ENCODE data around the gene RPS6KB2. TPM values are rescaled to one million over a fixed set of nuclear protein-coding genes. Genes with fewer than 3 reads are reported as not detected.

Gene RPS6KB2
- total RNA-seq, 1 experiment from 2014 or later: 54.0 TPM

DNA sequence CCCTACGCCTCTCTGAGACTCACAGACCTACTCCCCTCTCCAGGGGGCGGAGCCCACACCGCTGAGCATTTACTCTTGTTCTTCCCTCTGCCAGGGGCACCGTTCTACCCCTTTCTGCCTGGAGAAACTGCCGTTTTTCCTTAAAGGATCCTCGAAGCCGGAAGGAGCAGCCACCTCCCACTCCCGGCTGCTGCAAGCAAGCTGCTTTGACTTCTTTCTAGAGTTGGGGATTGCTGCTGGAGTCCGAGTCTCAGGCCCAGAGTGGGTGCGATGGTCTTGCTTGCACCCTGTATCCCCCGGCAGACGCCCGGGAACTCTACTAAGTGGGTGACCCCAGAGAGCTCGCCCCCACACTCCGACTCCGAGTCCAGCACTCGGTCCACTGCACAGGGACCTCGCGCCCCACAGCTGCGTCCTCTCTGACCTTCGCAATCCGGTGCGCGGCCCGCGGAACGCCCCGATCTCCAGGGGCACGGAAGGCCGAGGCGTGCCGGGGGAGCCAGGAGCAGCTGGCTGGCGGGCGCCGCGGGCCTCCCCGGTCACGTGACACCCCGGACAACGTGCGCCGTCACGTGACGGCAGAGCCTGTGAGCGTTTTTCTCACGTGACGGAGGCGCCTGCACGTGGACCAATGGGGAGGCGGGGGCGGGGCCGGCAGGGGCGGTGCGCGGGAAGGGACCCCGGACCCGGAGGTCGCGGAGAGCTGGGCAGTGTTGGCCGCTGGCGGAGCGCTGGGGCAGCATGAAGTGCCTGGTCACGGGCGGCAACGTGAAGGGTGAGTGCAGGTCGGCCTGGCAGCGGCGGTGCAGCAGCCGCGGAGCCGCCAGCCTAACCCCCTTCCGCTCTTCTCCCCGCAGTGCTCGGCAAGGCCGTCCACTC, 36.8 kb upstream of the RPS6KB2 start, which contains the start of gene RAD9A:
RAD9A (plus strand) TSS at position 683 of the 879 bp plus-strand sequence; CDS start at position 742, 59 bp downstream.
- Histone ChIP-seq H4K20me1 (ENCODE audit: insufficient read depth) (no peaks in the 10 kb centered on the region; the same call in 1 of the 2 replicates), H2AFZ (peak within 1 kb of the TSS; percentile 91), H3K9me2 (ENCODE audit: insufficient read depth) (no peaks in the 10 kb centered on the region), H3K4me3 (peak within 1 kb of the TSS; percentile 89), H3K9me3 (ENCODE audit: insufficient read depth, low read depth) (no peaks in the 10 kb centered on the region), H3K27ac (peak within 1 kb of the TSS; percentile 54), H3K4me2 (peak within 1 kb of the TSS; percentile 96), H3K36me3 (ENCODE audit: low read depth) (no peaks in the 10 kb centered on the region), H3K79me2 (ENCODE audit: low read depth) (peaks cover 21% of the 10 kb centered on the region), H3K27me3 (ENCODE audit: insufficient read depth, low read depth) (no peaks in the 10 kb centered on the region), H3F3A (ENCODE audit: insufficient read depth, low read depth) (peaks cover 31% of the 10 kb centered on the region), H3K4me1 (replicated peaks; ENCODE audit: insufficient read depth) (peaks cover 12% of the 10 kb centered on the region; the same call in 1 of the 2 replicates)
- DNase-seq: peak; percentile 82 to 94
- BruUV-seq (replicated peaks): TSS peak; percentile 40
- CTCF ChIA-PET: interaction anchor here (0.7 to 1.4 kb wide), 2 partner anchors 34 to 46 kb away, joined by 3 to 28 read pairs; no protein-coding TSS in a partner anchor
- TF ChIP-seq EZH2 (IDR thresholded peaks at IDR 0.05; ENCODE audit: low read depth): no peak
- no peak for TF ChIP-seq CTCF (conservative IDR thresholded peaks at IDR 0.05)
- intact Hi-C loops (cut with micrococcal nuclease; ENCODE audit: unreplicated experiment): loop anchor here (2.0 kb wide), 1 partner anchor 77 kb away; the partner anchor contains the start of gene TMEM134
- POLR2A ChIA-PET (ENCODE audit: unreplicated experiment): interaction anchor here (0.5 to 1.0 kb wide), 10 partner anchors 10 to 775 kb away, joined by 3 to 26 read pairs (median 4); partner anchors contain the start of genes CLCF1, PPP1CA and RBM14

DNA sequence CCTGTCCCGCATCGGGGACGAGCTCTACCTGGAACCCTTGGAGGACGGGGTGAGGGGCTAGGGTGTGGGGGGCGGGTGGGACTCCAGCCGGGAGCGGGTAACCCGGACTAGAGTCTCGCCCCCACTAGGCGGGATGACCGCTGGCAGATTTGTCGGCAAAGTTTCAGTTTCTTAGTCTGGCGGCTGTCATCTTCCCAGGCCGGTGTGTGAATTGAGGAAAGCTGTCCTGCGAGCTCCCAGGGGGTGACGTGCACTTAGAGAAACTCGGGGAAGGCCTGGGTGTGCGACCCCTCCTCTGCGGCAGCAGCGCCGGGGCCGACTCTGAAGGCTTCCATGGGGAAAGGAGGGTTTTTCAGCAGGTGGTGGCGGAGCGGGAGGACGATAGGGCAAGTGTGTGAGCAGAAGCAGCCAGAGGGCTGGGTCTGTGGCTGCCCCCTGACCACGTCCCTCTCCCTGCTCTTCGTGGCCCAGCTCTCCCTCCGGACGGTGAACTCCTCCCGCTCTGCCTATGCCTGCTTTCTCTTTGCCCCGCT, 36.0 kb upstream of the RPS6KB2 start:
- peak overlapping the region; percentile 89 for H3K4me3 ChIP-seq
- peak in 1 of 2 experiments; percentile 43 for DNase-seq
- intact Hi-C loops (cut with micrococcal nuclease; ENCODE audit: unreplicated experiment): no loop called here
- peak overlapping the region; percentile 96 for H3K4me2 ChIP-seq
- BruUV-seq (replicated peaks): no TSS peak
- TF ChIP-seq CTCF (conservative IDR thresholded peaks at IDR 0.05) (no peak), EZH2 (IDR thresholded peaks at IDR 0.05; ENCODE audit: low read depth) (no peak)
- ChIA-PET CTCF (interaction anchor here (0.6 to 1.4 kb wide), 3 partner anchors 10 to 46 kb away, joined by 3 to 28 read pairs (median 5); partner anchors contain the start of gene PPP1CA), POLR2A (ENCODE audit: unreplicated experiment) (interaction anchor here (0.5 to 1.0 kb wide), 8 partner anchors 10 to 776 kb away, joined by 3 to 26 read pairs (median 4); partner anchors contain the start of genes PPP1CA and RBM14)
- H3K27ac ChIP-seq: no peak overlapping the region
- H3K27me3 ChIP-seq (ENCODE audit: insufficient read depth, low read depth): no peaks in the 10 kb centered on the region
- H3F3A ChIP-seq (ENCODE audit: insufficient read depth, low read depth): peaks cover 31% of the 10 kb centered on the region
- peak overlapping the region; percentile 91 for H2AFZ ChIP-seq
- H4K20me1 ChIP-seq (ENCODE audit: insufficient read depth): no peaks in the 10 kb centered on the region; the same call in 1 of the 2 replicates
- no peaks in the 10 kb centered on the region for H3K36me3 ChIP-seq (ENCODE audit: low read depth)
- no peaks in the 10 kb centered on the region for H3K9me2 ChIP-seq (ENCODE audit: insufficient read depth)
- no peaks in the 10 kb centered on the region for H3K9me3 ChIP-seq (ENCODE audit: insufficient read depth, low read depth)
- peaks cover 21% of the 10 kb centered on the region for H3K79me2 ChIP-seq (ENCODE audit: low read depth)
- H3K4me1 ChIP-seq (replicated peaks; ENCODE audit: insufficient read depth): peaks cover 12% of the 10 kb centered on the region; the same call in 1 of the 2 replicates

GRCh38 chr11:67393437-67393836, 34.9 kb upstream of the RPS6KB2 start:
- POLR2A ChIA-PET (ENCODE audit: unreplicated experiment): no interaction called here
- 0 out of 2 replicates have a peak, but pooled peaks cover 1% of the 10 kb centered on the region for H3K36me3 ChIP-seq (ENCODE audit: low read depth)
- no peak overlapping the region for H3K4me2 ChIP-seq

More at GRCh38 chr11:67393437-67393836, 34.9 kb upstream of the RPS6KB2 start:
- Histone ChIP-seq H3K27me3 (ENCODE audit: insufficient read depth, low read depth) (no peaks in the 10 kb centered on the region), H3K4me3 (no peak overlapping the region), H3K27ac (no peak overlapping the region), H3K79me2 (ENCODE audit: low read depth) (peaks cover 21% of the 10 kb centered on the region), H3F3A (ENCODE audit: insufficient read depth, low read depth) (peaks cover 41% of the 10 kb centered on the region), H2AFZ (no peak overlapping the region), H4K20me1 (ENCODE audit: insufficient read depth) (peaks cover 3% of the 10 kb centered on the region; the same call in 1 of the 2 replicates), H3K4me1 (replicated peaks; ENCODE audit: insufficient read depth) (peaks cover 12% of the 10 kb centered on the region; the same call in 1 of the 2 replicates), H3K9me2 (ENCODE audit: insufficient read depth) (no peaks in the 10 kb centered on the region), H3K9me3 (ENCODE audit: insufficient read depth, low read depth) (no peaks in the 10 kb centered on the region)
- no peak for DNase-seq
- CTCF ChIA-PET: no interaction called here
- BruUV-seq (replicated peaks): no TSS peak
- TF ChIP-seq CTCF (conservative IDR thresholded peaks at IDR 0.05) (no peak), EZH2 (IDR thresholded peaks at IDR 0.05; ENCODE audit: low read depth) (no peak)
- intact Hi-C loops (cut with micrococcal nuclease; ENCODE audit: unreplicated experiment): no loop called here

All from PC-9 (cell line).